Smooth muscle cell (in vitro differentiated cells): ENCODE measurements around the gene NUDCD3. TPM values are rescaled to one million over a fixed set of nuclear protein-coding genes. Genes with fewer than 3 reads are reported as not detected.

ENCODE experiments used
- DNase-seq: peaks from one replicate; lab custom pipeline; 2025; ENCODE audit not compliant: unreplicated experiment; lab: John Stamatoyannopoulos, UW
- H2AFZ ChIP-seq: fragments of 200-600 bp; sonication (generic); 2 replicates; pipeline ENCODE4 v1.6.0; 2016; ENCODE audit warnings: antibody characterized with exemption, low read depth, mild to moderate bottlenecking
- H3F3A ChIP-seq: fragments of 200-600 bp; sonication (generic); 2 replicates; pipeline ENCODE4 v1.6.0; 2017; ENCODE audit warnings: antibody characterized with exemption, low read depth
- H3K27ac ChIP-seq: fragments of 200-600 bp; sonication (generic); 2 replicates; pipeline ENCODE4 v1.5.1; 2016; ENCODE audit warnings: low read depth, mild to moderate bottlenecking
- H3K27me3 ChIP-seq: fragments of 200-600 bp; sonication (generic); 2 replicates; pipeline ENCODE4 v1.6.1; 2016; ENCODE audit warnings: low read depth, mild to moderate bottlenecking
- H3K36me3 ChIP-seq: fragments of 200-600 bp; sonication (generic); 2 replicates; pipeline ENCODE4 v1.5.1; 2016; ENCODE audit warnings: low read depth
- H3K4me1 ChIP-seq: fragments of 200-600 bp; sonication (generic); 2 replicates; pipeline ENCODE4 v1.5.1; 2016; ENCODE audit warnings: low read depth
- H3K4me2 ChIP-seq: fragments of 200-600 bp; sonication (generic); 2 replicates; pipeline ENCODE4 v1.6.0; 2016; ENCODE audit warnings: mild to moderate bottlenecking
- H3K4me3 ChIP-seq: fragments of 200-600 bp; sonication (generic); 2 replicates; pipeline ENCODE4 v1.5.1; 2016; ENCODE audit warnings: mild to moderate bottlenecking
- H3K79me2 ChIP-seq: fragments of 200-600 bp; sonication (generic); 2 replicates; pipeline ENCODE4 v1.6.0; 2016; ENCODE audit warnings: low read depth, mild to moderate bottlenecking
- H3K9ac ChIP-seq: fragments of 200-600 bp; sonication (generic); 2 replicates; pipeline ENCODE4 v1.6.0; 2016; ENCODE audit warnings: low read depth
- H3K9me3 ChIP-seq: fragments of 200-600 bp; sonication (generic); replicated peaks from 2 replicates; pipeline ENCODE4 v1.5.1; 2016; ENCODE audit warnings: low read depth
- H4K20me1 ChIP-seq: fragments of 200-600 bp; sonication (generic); 2 replicates; pipeline ENCODE4 v1.6.0; 2016; ENCODE audit warnings: low read depth
- CTCF ChIP-seq: fragments of 200-600 bp; sonication (generic); IDR thresholded peaks from 2 replicates; pipeline ENCODE4 v1.5.1; 2017; ENCODE audit warnings: borderline replicate concordance, mild to moderate bottlenecking, antibody characterized with exemption; ENCODE audit not compliant: insufficient read depth, poor library complexity, severe bottlenecking
- WGBS: methylation state at CpG from one replicate; pipeline ENCODE4 v1.1.7; 2016; ENCODE audit warnings: low lambda C conversion rate; 5-methylcytosine and 5-hydroxymethylcytosine counted together
- polyA plus RNA-seq: library from polyadenylated mRNA; unstranded; fragments of >200 nt; fragmentation: Nextera tagmentation; extraction: Ambion mirVana; gene quantifications from 2 replicates; pipeline ENCODE4 v1.2.1, GENCODE V29; 2016
- total RNA-seq: library from RNA; depleted of rRNA; stranded (reverse); fragments of >200 nt; gene quantifications from 2 replicates; pipeline ENCODE4 v1.2.3, GENCODE V29; 2014

Gene NUDCD3
- total and polyA plus RNA-seq, 2 experiments from 2014 or later, result 32.2 to 56.3 TPM

- H2AFZ ChIP-seq, result no peak overlapping the region
- H3K4me2 ChIP-seq, result no peak overlapping the region
- no peaks in the 10 kb centered on the region for H3F3A ChIP-seq
- H4K20me1 ChIP-seq, result peaks cover 17% of the 10 kb centered on the region
- no peak overlapping the region for H3K9ac ChIP-seq
- H3K79me2 ChIP-seq, result no peaks in the 10 kb centered on the region
- no peaks in the 10 kb centered on the region for H3K27me3 ChIP-seq
- no peak for DNase-seq
- no peak overlapping the region for H3K27ac ChIP-seq
- H3K36me3 ChIP-seq, result no peaks in the 10 kb centered on the region
- no peaks in the 10 kb centered on the region for H3K4me1 ChIP-seq
- TF ChIP-seq CTCF, result no peak
- H3K4me3 ChIP-seq, result no peak overlapping the region
- H3K9me3 ChIP-seq, result no peaks in the 10 kb centered on the region
- WGBS, result 98% methylated on average over 14 of the region's 14 CpGs
These were observed 102.1 kb downstream of the NUDCD3 start for GRCh38 chr7:44388089-44388970.

GRCh38 chr7:44387389-44387788 lies 103.1 kb downstream of the NUDCD3 start:
- H3K9ac ChIP-seq, result no peak overlapping the region
- no peaks in the 10 kb centered on the region for H3K79me2 ChIP-seq
- no peaks in the 10 kb centered on the region for H3K4me1 ChIP-seq
- no peaks in the 10 kb centered on the region for H3K9me3 ChIP-seq
- H3K36me3 ChIP-seq, result no peaks in the 10 kb centered on the region
- H3F3A ChIP-seq, result no peaks in the 10 kb centered on the region
- no peak for DNase-seq
- no peak for TF ChIP-seq CTCF
- no peak overlapping the region for H3K27ac ChIP-seq
- H2AFZ ChIP-seq, result no peak overlapping the region
- H4K20me1 ChIP-seq, result peaks cover 17% of the 10 kb centered on the region
- H3K27me3 ChIP-seq, result no peaks in the 10 kb centered on the region
- no peak overlapping the region for H3K4me3 ChIP-seq
- H3K4me2 ChIP-seq, result no peak overlapping the region
- WGBS, result 95% methylated on average over 2 of the region's 2 CpGs

- WGBS, result 92% methylated on average over 8 of the region's 8 CpGs
- Histone ChIP-seq H3K27ac (no peak overlapping the region), H3F3A (no peaks in the 10 kb centered on the region), H3K36me3 (no peaks in the 10 kb centered on the region), H2AFZ (no peak overlapping the region), H3K27me3 (no peaks in the 10 kb centered on the region), H3K4me2 (no peak overlapping the region), H3K4me1 (no peaks in the 10 kb centered on the region), H3K9me3 (no peaks in the 10 kb centered on the region), H3K4me3 (no peak overlapping the region), H4K20me1 (peaks cover 17% of the 10 kb centered on the region), H3K79me2 (no peaks in the 10 kb centered on the region), H3K9ac (no peak overlapping the region)
- DNase-seq, result no peak
- TF ChIP-seq CTCF, result no peak
These were observed 104.1 kb downstream of the NUDCD3 start for GRCh38 chr7:44386139-44386913.
